ENCODE measurements around the gene FAM240A. TPM values are rescaled to one million over a fixed set of nuclear protein-coding genes. Genes with fewer than 3 reads are reported as not detected.
A peak's percentile ranks its signal among the peaks of the same experiment; 100 is the strongest.

FAM240A gene
- total RNA-seq, 1 donor: not detected

- no peak overlapping the region for H3K4me3 ChIP-seq (ENCODE audit: low read depth, low read length)
- DNase-seq (ENCODE audit: low read depth): no peak
- TF ChIP-seq CTCF (IDR thresholded peaks at IDR 0.05; ENCODE audit: insufficient read depth, low read depth, low read length): no peak
Observed at GRCh38 chr3:46661776-46662766, 49.7 kb downstream of the FAM240A start.

GRCh38 chr3:46662771-46663551 lies 50.6 kb downstream of the FAM240A start:
- DNase-seq (ENCODE audit: low read depth): peak; percentile 53
- no peak overlapping the region for H3K4me3 ChIP-seq (ENCODE audit: low read depth, low read length)
- no peak for TF ChIP-seq CTCF (IDR thresholded peaks at IDR 0.05; ENCODE audit: insufficient read depth, low read depth, low read length)

GRCh38 chr3:46663591-46664135 lies 51.3 kb downstream of the FAM240A start:
- peak; percentile 10 for DNase-seq (ENCODE audit: low read depth)
- no peak for TF ChIP-seq CTCF (IDR thresholded peaks at IDR 0.05; ENCODE audit: insufficient read depth, low read depth, low read length)
- no peak overlapping the region for H3K4me3 ChIP-seq (ENCODE audit: low read depth, low read length)

GRCh38 chr3:46664188-46664970 lies 52.1 kb downstream of the FAM240A start:
- H3K4me3 ChIP-seq (ENCODE audit: low read depth, low read length): no peak overlapping the region
- no peak for DNase-seq (ENCODE audit: low read depth)
- TF ChIP-seq CTCF (IDR thresholded peaks at IDR 0.05; ENCODE audit: insufficient read depth, low read depth, low read length): no peak

GRCh38 chr3:46664971-46665762 lies 52.8 kb downstream of the FAM240A start:
- DNase-seq (ENCODE audit: low read depth): no peak
- no peak overlapping the region for H3K4me3 ChIP-seq (ENCODE audit: low read depth, low read length)
- no peak for TF ChIP-seq CTCF (IDR thresholded peaks at IDR 0.05; ENCODE audit: insufficient read depth, low read depth, low read length)

All from fibroblast of villous mesenchyme (primary cell).